Measurements from ENCODE around the gene HIP1.
"Not testable (repeated sequence)": the region's sequence is repeated elsewhere in the genome, so short reads cannot be mapped to it uniquely, and the experiment has no call there.

HIP1 gene

DNA sequence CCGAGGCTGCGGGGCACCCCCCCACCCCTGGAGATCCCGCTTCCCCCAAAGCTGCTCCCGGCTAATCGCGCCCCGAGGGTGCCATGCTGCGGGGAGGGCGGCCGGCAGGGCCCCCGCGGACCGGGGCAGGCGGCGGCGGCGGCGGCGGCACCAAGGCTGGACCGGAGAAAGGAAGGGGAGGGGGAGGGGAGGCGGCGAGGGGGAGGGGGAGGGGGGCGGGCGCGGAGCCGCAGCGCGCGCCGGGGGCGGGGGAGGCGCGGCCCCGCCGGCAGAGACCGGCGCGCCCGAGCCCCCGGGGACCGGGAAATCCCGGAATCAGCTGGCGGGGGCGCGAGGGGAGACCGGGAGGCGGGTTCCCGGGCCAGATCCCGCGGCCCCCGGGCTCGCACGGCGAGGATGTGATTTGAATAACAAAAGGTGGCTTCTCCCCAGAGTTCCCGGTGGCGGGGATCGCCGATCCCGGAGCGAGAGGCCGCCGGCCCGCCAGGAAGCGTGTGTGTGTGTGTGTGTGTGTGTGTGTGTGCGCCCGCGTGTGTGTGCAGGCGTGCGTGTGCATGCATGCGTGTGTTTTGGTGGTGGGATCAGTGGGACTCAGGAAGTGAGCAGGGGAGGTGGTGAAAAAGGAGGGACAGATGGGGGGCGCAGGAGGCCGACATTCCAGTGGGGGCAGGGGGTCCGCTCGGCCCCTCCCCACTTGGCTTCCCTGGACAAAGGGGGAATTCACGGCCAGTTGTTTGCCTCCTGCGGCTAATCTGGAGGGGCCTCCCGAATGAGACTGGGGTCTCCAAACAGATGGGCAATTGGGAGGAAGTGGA, 99.5 kb downstream of the HIP1 start:
- DNase-seq = peak; percentile 52

DNA sequence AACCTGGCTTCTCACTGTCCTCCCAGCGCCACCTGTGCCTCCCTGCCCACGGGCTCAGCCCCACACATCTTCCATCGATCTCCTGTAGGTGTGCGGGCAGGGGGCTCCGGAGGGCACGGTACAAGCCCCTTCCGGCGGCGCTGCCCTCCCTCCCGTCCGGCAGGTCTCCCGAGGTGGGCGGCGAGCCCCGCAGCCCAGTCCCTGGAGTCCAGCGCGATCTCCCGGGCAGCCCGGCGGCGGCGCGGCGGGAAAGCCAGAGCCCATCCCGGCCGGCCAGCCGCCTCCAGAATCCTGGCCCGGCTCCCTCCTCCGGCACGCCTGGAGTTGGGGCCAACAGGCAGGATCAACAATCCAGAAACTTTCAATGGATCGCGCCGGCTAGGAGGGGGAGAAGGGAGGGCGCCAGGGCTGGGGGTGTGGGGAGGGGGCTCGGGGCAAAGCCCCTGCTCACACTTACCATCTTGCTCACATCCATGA, 100.1 kb downstream of the HIP1 start:
- no peak for DNase-seq

DNA sequence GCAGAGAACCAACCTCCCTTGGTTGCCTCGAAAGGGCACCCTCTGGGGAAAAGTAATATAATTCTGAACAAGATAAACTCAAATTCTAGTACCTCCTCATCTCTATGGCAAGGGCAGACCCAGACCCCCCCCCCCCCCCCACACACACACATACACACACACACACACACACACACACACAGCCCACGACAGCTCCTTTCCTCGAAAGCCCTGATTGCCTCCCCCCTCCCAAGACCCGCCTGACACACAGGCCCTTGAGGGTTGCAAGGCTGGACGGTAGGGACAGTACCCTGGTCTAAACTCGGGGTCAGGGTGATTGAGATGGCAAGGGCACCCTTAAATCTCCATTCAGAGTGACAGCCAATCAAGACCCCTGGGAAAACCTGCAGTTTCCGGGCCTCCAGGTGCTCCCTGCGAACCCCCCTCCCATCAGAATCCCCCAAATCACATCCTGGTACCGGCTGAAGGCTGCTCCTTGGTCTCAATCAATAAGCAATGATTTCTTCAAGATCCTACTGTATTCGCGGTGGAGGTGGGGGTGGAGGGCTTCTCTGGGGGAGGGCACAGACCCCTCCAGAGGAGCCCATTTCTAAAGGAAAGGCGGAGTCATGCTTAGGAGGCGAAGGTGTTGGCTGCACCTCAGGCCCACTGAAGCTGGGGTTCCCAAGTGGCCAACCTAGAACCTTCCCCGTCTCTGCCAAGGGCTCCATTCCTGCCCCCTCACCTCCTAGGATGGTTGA, 100.7 kb downstream of the HIP1 start:
- no peak for DNase-seq

DNA sequence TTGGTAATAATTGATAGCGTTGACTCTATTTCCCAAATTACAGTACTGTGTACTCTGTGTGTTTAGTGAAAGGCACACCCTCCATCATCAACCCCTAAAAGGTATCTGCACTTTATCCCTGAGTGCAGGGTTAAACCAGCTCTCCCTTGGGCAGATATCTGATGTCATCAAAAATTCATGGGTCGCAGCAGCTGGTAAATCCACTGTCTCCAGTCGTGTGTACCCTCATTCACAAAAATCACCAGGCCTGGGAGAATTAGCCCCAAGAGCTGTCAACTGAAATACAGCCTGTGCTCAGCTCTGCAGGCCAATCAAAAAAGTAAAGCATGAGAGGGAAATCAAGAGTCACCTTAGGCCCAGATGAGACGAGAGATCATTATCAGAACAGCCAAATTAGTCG, 103.7 kb downstream of the HIP1 start:
- no peak for DNase-seq

DNA sequence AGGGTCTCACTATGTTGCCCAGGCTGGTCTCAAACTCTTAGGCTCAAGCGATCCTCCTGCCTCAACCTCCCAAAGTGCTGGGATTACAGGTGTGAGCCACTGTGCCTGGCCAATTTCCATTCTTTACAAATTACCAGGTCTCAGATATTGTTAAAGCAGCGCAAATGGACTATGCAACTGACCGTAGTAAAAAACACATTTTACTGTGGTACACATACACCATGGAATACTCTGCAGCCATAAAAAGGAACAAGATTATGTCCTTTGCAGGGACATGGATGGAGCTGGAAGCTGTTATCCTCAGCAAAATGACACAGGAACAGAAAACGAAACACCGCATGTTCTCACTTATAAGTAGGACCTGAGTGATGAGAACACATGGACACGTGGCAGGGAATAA, 106.2 kb downstream of the HIP1 start:
- DNase-seq = not testable (repeated sequence)

DNA sequence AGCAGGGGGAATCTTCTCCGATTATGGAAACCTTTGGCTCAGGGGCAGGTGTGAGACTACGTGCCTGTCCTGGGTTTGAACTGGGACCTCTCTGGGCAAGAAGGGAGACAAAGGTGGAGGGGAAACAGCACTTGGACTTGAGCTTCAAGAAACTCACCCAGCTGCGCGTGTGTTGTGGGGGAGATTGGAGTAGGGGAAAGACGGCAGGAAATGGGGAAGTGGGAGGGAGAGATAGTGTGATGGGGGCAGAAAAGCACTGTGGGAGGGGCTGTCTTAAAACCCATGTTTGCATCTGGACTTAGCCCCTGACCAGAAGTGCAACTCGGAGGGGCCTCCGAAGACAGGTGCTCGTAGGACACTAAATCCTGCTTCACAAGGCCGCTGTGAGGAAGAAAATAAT, 107.0 kb downstream of the HIP1 start:
- no peak for DNase-seq

DNA sequence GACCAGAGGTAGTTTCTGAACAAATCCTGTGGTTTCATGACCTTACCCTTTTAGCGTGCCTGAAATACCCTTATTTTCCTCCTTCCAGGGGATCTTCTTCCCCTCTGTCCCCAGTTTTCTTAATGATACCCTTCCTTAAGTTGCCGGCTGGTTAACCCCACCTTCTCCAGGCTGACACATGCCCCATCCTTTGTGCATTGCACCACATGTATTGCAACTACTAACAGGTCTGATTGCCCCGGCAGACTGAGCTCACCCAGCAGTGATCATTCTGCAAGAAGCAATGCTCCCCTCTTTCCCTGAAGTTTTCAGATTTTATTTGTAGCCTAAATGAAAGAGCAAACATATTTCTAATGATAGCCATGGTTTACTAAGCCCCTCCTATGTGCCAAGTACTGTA, 108.2 kb downstream of the HIP1 start:
- no peak for DNase-seq

DNA sequence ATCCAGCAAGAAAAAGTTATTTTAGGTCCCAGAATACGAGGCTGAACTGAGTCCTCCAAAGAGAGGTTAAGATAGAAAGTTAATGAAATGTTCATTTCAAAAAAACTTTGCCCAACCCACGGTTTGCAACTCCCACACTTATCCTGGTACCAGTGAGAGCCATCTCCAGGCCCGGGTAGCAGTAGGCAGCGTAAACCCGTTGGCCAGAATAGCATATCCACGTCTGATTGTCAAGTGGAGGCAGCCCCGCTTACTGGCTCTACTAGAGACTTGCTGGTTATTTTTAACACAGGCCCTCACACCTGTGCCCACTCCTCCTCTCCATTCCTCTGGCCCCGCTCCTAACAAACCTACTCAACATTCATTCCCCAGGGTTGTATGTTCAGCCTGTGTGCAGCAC, 109.7 kb downstream of the HIP1 start:
- DNase-seq = no peak

DNA sequence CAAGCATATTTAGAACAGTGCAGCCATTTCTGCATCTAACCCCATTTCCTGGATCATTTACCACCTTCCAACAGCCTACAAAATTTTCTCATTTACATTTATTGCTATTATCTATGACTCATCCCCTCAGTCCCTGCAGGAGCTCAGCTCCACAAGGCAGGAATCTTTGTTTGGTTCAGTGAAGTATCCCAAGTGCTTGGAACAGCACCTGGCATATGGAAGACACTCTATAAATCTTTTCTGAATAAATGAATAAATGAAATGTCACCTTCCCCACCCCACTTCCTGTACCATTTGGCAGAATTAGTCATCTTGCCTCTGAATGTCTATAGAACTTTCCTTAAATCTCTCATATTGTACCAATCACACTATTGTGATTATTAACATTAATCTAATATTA, 110.7 kb downstream of the HIP1 start:
- DNase-seq = no peak

DNA sequence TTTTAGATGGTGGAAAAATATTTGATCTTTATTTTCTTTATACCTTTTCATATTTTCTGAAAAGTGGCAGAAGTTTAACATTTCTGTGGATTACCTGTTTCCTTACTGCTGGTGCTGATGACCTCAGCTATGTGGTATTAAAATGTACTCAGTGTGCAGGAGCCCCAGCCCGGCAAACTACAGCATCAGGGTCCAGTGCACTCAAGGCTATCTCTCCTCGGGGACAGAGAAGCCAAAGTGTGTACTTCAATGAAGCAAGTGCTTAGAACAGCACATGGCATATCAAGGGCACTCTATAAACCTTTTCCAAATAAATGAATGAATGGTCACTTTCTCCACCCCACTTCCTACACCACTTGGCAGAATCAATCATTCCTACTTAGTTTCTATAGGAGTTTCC, 111.8 kb downstream of the HIP1 start:
- DNase-seq = no peak

DNA sequence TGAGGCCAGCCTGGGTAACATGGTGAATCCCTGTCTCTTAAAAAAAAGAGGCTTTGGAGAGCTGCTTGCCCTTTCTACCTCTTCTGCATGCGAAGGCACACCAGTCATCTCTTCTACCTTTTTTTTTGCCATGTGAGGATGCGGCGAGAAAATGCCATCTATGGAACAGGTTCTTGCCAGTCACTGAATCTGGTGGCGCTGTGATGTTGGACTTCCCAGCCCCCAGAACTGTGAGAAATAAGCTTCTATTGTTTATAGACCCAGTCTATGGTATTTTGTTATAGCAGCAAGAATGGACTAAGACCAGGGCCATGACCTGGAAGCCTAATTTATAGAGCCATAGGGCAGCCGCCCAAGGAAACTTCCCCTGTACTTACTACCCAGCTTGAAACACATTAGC, 112.9 kb downstream of the HIP1 start:
- no peak for DNase-seq

DNA sequence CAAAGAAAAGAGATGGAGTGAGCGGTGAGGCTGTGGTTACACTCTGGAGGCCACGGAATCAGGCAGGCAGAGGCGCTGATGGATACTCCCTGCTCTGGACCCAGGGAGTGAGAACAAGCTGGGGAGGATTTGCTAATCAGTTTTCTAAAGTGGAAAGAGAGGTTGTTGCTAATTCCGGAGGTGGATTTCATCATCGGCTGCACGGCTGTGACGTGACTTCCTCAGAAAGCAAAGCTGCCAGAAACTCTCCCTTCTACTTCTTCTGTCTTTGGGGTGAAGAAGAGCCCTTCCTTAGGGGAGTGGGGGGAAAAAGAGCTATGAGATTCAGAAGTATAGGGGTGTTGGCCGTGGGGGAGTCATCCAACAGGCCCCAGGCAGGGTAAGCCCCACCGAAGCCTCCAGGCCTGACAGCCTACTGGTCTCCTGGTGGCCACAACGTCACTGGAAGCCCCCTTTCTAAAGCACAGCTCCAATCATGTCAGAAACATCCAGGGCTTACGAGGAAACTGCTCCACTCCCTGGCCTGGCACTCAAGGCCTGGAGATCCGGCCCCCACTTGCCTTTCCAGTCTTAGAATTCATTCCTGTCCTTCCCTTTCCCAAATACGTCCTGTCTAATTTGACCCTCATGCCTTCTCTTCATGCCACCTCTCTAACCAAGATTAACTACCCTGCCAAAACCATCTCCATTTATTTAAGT, 114.5 kb downstream of the HIP1 start:
- peak; percentile 20 for DNase-seq

DNA sequence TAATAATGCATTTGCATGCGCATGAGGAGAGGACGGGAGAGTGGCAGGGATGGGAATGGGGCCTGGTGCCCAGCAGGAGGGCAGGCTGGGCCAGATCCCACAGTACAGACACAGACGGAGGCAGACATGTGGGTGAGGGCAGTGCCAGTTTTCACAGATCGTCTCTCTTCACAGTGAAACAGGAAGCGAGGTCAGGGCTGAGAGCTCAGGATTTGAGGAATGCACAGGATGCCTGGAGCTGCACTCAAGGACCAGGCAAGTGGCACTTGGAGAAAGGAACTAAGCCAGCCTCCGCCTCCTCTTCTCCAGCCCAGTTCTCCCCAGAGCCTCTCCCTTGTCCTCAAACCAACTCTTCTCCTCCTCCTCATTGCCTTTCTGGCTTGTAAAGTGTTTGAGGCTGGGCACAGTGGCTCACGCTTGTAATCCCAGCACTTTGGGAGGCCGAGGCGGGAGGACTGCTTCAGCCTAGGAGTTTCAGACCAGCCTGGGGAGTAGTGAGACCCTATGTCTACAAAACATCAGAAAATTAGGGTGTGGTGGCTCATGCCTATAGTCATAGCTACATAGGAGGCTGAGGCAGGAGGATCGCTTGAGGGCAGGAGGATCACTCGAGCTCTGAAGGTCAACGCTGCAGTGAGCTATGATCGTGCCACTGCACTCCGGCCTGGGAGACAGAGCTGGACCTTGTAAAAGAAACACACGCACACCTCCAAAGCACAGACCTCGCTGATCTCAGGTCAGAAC, 115.2 kb downstream of the HIP1 start:
- DNase-seq = no peak

DNA sequence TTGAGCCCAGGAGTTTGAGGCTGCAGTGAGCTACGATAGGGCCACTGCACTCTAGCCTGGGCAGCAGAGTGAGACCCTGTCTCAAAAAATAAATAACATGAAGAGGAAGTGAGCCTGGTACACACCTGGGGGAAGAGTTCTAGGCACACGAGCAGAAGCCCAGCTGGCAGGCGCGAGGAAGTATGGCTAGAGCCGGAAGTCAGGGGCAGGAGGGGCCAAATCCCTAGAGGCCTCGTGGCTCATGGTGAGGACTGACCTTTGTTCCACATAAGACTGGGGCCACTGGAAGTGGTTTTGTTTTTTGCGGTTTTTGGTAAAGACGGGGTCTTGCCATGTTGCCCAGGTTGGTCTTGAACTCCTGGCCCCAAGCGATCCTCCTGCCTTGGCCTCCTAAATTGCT, 117.6 kb downstream of the HIP1 start:
- DNase-seq = no peak

DNA sequence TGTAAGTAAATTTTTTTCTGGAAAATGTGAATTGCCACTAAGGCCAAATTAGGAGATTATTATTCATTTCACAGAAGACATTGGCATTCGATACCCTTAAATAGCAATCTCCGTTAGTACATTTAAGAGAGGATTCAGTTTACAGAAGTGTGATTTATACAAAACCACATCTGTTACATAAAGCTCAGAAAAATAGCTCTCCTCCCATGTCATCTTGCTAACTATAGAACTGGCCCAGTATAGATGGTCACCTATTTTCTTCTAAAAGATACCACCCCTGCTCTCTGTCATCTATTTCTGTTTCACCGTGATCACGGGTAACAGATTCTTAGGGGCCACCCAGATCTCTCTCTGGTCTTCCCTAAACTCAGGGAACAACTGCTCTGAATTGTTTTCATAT, 119.1 kb downstream of the HIP1 start:
- DNase-seq = no peak

DNA sequence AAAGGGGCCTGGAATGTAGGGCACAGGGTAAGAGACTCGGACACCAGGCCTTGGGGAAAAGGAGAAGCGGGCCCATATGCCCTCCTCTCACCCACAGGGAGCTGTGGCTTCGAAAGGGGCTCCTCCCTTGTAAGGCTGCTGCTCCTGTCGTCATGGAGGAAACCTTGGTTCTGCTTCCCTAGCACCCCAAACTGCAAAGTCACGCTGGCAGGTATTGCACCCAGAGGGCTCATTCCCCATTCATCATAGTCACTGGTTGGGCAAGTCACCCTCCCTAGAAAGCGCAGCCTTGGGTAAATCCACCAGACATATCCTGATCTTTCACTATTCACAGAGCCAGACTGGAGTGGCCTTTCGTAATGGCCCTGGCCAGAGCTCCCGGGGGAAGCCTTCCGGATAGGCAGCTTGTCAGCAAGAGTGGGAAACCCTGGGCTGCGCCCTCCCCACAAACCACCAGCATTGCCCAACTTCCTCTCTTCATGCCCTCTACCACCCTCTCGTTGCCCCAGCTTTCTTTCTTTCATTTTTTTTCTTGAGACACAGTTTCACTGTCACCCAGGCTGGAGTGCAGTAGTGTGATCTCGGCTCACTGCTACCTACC, 121.0 kb downstream of the HIP1 start:
- peak; percentile 76 for DNase-seq

DNA sequence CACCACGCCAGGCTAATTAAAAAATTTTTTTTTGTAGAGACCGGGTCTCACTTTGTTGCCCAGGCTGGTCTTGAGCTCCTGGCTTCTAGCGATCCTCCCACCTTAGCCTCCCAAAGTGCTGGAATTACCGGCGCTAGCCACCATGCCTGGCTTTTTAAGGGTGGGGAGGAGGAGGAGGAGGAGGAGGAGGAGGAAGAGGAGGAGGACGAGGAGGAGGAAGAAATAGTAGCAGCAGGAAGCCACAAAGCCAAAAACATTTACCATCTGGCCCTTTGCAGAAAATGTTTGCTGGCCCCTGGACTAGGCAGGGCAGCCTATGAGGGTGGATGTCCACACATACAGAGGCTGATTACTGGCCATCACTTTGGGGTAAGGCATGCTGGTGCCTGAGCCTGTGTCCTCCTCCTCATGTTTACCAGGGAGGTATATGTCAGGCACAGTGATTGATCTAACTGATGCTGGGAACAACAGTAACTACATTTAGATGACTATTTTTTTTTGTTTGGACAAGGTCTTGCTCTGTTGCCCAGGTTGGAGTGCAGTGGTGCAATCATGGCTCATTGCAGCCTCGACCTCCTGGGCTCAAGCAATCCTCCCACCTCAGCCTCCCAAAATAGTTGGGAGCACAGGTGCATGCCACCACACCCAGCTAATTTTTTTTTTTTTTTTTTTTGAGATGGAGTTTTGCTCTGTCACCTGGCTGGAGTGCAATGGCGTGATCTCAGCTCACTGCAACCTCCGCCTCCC, 122.1 kb downstream of the HIP1 start:
- DNase-seq = no peak

DNA sequence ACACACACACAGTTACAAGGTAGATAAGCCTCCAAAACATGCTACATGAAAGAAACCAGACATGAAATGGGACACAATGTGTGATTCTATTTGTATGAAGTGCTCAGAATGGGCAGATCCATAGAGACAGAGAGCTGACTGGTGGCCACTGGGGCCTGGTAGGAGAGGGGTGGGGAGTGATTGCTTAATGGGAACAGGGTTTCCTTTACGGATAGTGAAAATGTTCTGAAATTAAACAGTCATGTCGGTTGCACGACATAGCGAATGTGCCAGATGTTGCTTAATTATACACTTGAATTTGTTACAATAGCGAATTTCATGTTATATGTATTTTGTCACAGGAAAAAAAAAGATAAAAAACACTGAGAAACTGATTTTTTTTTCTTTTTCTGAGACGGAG, 124.3 kb downstream of the HIP1 start:
- DNase-seq = no peak

DNA sequence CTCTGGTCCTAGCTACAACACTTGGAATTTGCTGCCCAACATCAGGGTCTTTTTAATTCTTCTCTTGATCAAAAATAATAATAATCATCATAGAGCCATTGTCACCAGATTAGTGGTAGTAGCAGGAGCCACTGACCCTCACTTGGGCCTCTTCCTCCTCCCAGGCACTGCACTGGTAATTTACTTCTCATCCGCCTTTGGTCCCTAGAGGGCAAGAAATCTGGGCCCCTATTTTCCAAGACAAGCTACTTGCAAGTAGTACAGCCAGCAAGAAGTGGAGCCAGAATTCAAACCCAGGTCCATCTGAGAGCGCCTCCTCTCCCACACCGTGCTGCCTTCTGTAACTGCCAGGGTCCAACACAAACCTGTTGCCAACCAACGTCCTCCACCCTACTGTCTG, 125.4 kb downstream of the HIP1 start:
- no peak for DNase-seq

DNA sequence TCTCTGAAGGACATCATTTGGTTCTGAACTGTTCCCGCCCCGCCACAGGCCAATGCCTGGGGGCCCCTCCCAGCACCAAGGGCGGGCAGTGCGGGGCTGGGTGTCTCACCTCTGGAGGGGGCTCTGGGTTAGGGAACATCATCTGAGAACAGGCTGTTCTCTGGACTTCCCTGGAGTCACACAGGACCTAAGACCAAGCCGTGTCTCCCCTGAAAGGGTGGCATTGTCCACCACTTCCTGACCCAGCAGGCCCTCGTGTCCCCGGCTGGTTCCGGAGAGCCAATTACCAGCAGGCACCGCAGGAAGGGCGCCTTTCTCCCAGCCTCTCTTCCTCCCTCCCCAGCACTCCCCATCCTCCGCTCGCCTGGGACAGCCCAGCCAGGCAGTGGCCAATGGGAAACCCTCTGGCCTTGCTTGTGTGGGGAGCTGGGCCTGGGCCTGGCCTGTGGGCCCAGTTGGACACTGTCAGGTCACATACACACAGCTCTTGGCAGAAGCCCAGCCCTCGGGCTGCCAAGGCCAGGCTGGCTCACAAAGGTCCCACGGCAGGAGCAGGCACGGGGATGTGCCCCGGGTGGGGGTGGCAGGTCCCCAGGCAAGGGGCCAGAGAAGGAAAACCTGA, 127.1 kb downstream of the HIP1 start:
- no peak for DNase-seq

DNA sequence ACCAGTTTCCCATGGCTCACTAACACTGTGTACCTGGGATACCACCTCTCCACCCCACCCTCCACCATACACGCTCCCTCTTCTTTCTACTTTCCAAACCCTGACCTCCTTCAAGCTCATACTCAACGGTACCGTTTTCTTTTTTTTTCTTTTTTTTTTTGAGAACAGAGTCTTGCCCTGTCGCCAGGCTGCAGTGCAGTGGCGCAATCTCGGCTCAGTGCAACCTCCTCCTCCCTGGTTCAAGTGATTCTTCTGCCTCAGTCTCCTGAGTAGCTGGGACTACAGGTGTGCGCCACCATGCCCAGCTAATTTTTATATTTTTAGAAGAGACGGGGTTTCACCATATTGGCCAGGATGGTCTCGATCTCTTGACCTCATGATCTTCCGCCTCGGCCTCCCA, 129.3 kb downstream of the HIP1 start:
- not testable (repeated sequence) for DNase-seq

Measured in CD4-positive, alpha-beta T cell treated with Interleukin-21 for 1 hour (primary cell).